ENCODE measurements around the gene MDM2. TPM values are rescaled to one million over a fixed set of nuclear protein-coding genes. Genes with fewer than 3 reads are reported as not detected.

MDM2 gene
- total RNA-seq, 1 experiment from 2014 or later = 159 TPM

DNA sequence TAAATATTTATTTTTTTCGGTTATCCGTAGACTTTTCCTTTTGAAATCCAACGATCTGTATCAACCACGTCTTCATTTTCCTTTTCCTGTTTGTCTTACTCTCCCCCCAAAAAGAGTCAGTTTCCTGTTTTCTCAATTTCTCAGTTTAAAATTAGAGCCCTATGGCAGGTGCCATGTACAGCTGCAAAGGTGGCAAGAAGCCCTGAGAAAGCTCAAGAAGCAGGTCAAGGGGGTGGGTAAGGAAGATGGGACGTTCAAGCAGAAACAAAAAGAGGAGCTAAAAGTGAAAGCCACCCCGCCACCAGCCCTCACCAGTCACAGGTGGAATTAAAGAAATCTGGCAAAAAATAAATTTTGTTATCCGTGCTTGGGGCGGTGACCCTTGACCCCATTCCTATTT lies 35.3 kb upstream of the MDM2 start:
- no peaks in the 10 kb centered on the region for H3K9me3 ChIP-seq (ENCODE audit: control insufficient read depth, low read depth, low read length)
- H3K27me3 Mint-ChIP-seq (ENCODE audit: low read depth) = no peaks in the 10 kb centered on the region
- no peak overlapping the region for H3K14ac ChIP-seq (ENCODE audit: insufficient read depth, low read length)
- H3K56ac ChIP-seq (ENCODE audit: insufficient read length, low read depth, low read length) = no peak overlapping the region
- no peak overlapping the region for H3K23ac ChIP-seq (ENCODE audit: insufficient read length, low read depth, low read length)
- H3K4me3 Mint-ChIP-seq = no peak overlapping the region
- no peaks in the 10 kb centered on the region for H3K4me1 ChIP-seq (ENCODE audit: insufficient read depth, low read length)
- no peak overlapping the region for H2BK12ac ChIP-seq (ENCODE audit: insufficient read length, low read depth, low read length)
- no peak overlapping the region for H4K5ac ChIP-seq (ENCODE audit: insufficient read length, low read depth, low read length)
- no peak overlapping the region; a peak in 1 of 7 replicates for H3K27ac Mint-ChIP-seq
- H2AK5ac ChIP-seq (ENCODE audit: insufficient read length, low read length) = no peak overlapping the region
- no peak overlapping the region for H3K9ac ChIP-seq (ENCODE audit: extremely low read depth, insufficient read length, low read length)
- H3K27ac ChIP-seq (ENCODE audit: insufficient read length, low read depth, low read length) = no peak overlapping the region
- H2BK5ac ChIP-seq (ENCODE audit: insufficient read length, low read length) = no peak overlapping the region
- H2BK15ac ChIP-seq (ENCODE audit: low read depth, low read length) = no peak overlapping the region
- no peak overlapping the region for H3K18ac ChIP-seq (ENCODE audit: insufficient read length, low read depth, low read length)
- H3K79me2 ChIP-seq (ENCODE audit: insufficient read depth, low read length) = no peaks in the 10 kb centered on the region
- no peak overlapping the region for H2BK120ac ChIP-seq (ENCODE audit: low read depth, low read length, poor library complexity, severe bottlenecking)
- no peak overlapping the region for H2AFZ ChIP-seq (ENCODE audit: low read length)
- H4K8ac ChIP-seq (replicated peaks; ENCODE audit: insufficient read length, low read depth, low read length) = no peak overlapping the region
- no CpG with 5 or more reads among the region's 8 CpGs for WGBS (ENCODE audit: extremely low coverage, insufficient read length, low lambda C conversion rate)
- no peak overlapping the region for H3K4ac ChIP-seq (ENCODE audit: low read depth, low read length)
- no peaks in the 10 kb centered on the region for H3K23me2 ChIP-seq (ENCODE audit: insufficient read length, low read depth, low read length, poor library complexity, severe bottlenecking)
- no peaks in the 10 kb centered on the region; a peak in 1 of 7 replicates for H3K36me3 Mint-ChIP-seq (ENCODE audit: insufficient read depth in 1 of 3, low read depth in 3 of 3)
- no peaks in the 10 kb centered on the region for H3K9me3 Mint-ChIP-seq
- no peaks in the 10 kb centered on the region for H3K4me1 Mint-ChIP-seq
- H3T11ph ChIP-seq (ENCODE audit: low read length) = no peak overlapping the region
- H4K91ac ChIP-seq (ENCODE audit: insufficient read length, low read depth, low read length) = no peak overlapping the region
- H3K27me3 ChIP-seq (ENCODE audit: insufficient read depth, low read length) = no peaks in the 10 kb centered on the region
- no peak for DNase-seq
- H2BK20ac ChIP-seq (ENCODE audit: low read depth, low read length, poor library complexity, severe bottlenecking) = no peak overlapping the region
- TF ChIP-seq, protein P1, sequence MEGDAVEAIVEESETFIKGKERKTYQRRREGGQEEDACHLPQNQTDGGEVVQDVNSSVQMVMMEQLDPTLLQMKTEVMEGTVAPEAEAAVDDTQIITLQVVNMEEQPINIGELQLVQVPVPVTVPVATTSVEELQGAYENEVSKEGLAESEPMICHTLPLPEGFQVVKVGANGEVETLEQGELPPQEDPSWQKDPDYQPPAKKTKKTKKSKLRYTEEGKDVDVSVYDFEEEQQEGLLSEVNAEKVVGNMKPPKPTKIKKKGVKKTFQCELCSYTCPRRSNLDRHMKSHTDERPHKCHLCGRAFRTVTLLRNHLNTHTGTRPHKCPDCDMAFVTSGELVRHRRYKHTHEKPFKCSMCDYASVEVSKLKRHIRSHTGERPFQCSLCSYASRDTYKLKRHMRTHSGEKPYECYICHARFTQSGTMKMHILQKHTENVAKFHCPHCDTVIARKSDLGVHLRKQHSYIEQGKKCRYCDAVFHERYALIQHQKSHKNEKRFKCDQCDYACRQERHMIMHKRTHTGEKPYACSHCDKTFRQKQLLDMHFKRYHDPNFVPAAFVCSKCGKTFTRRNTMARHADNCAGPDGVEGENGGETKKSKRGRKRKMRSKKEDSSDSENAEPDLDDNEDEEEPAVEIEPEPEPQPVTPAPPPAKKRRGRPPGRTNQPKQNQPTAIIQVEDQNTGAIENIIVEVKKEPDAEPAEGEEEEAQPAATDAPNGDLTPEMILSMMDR (conservative IDR thresholded peaks at IDR 0.05) = no peak
- no peaks in the 10 kb centered on the region for H3K79me1 ChIP-seq (ENCODE audit: insufficient read depth, low read depth, low read length, poor library complexity, severe bottlenecking)
- no peaks in the 10 kb centered on the region for H4K20me1 ChIP-seq (ENCODE audit: control insufficient read depth, insufficient read depth, insufficient read length)
- H3K4me2 ChIP-seq (ENCODE audit: insufficient read depth, insufficient read length, low read length) = no peak overlapping the region
